SJCRH30 (cell line): ENCODE data around the gene RAB3IP. TPM values are rescaled to one million over a fixed set of nuclear protein-coding genes. Genes with fewer than 3 reads are reported as not detected.
"Not testable (repeated sequence)": the region's sequence is repeated elsewhere in the genome, so short reads cannot be mapped to it uniquely, and the experiment has no call there.

Experiments
- DNase-seq, 2 experiments: peaks; one replicate each; pipeline ENCODE4 v3.0.0-alpha.2; 2015 to 2020
- H3K27ac ChIP-seq: fragments of 250-450 bp; sonication (Bioruptor Pico); 2 replicates; pipeline ENCODE4 v1.5.1; 2020; ENCODE audit warnings: mild to moderate bottlenecking, moderate library complexity
- H3K27me3 ChIP-seq: fragments of 250-450 bp; sonication (Bioruptor Pico); 2 replicates; pipeline ENCODE4 v1.5.1; 2020; ENCODE audit warnings: mild to moderate bottlenecking, moderate library complexity
- H3K36me3 ChIP-seq: fragments of 250-450 bp; sonication (Bioruptor Pico); 2 replicates; pipeline ENCODE4 v1.5.1; 2020; ENCODE audit warnings: mild to moderate bottlenecking, moderate library complexity
- H3K4me1 ChIP-seq: fragments of 250-450 bp; sonication (Bioruptor Pico); 2 replicates; pipeline ENCODE4 v1.5.1; 2020; ENCODE audit warnings: mild to moderate bottlenecking, moderate library complexity
- H3K4me3 ChIP-seq: fragments of 250-450 bp; sonication (Bioruptor Pico); 2 replicates; pipeline ENCODE4 v1.5.1; 2020; ENCODE audit warnings: mild to moderate bottlenecking, moderate library complexity
- H3K9me3 ChIP-seq: fragments of 250-450 bp; sonication (Bioruptor Pico); replicated peaks from 2 replicates; pipeline ENCODE4 v1.5.1; 2020; ENCODE audit warnings: mild to moderate bottlenecking, moderate library complexity
- total RNA-seq: library from RNA; depleted of rRNA; stranded (reverse); fragments of >200 nt; shearing (Covaris generic); gene quantifications from 2 replicates; pipeline ENCODE4 v1.2.3, GENCODE V29; 2014

RAB3IP gene
- total RNA-seq, 1 experiment from 2014 or later = 10.4 TPM

DNA sequence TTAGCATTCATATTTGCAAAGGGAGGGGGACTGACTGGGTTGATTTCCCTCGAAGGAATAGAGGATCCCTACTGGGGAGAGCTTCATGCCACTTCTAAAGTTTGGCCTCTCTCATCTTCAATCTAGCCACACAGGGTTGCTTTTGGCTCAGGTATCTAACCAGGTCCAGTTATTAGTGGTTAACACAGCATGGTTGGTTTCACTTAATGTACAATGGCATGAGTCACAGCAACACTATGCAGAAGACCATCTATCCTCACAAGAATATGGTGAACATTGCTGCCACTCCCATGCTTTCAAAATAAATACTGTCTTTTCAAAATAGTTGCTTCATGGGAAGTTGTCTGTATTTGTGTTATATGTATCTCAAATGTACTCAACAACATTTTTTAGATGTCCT is 6.6 kb upstream of the RAB3IP start:
- H3K27ac ChIP-seq = no peak overlapping the region
- H3K9me3 ChIP-seq = no peaks in the 10 kb centered on the region; the same call in 1 of the 2 replicates
- no peak overlapping the region for H3K4me3 ChIP-seq
- H3K4me1 ChIP-seq = no peaks in the 10 kb centered on the region
- no peaks in the 10 kb centered on the region for H3K36me3 ChIP-seq
- no peaks in the 10 kb centered on the region for H3K27me3 ChIP-seq
- no peak for DNase-seq

DNA sequence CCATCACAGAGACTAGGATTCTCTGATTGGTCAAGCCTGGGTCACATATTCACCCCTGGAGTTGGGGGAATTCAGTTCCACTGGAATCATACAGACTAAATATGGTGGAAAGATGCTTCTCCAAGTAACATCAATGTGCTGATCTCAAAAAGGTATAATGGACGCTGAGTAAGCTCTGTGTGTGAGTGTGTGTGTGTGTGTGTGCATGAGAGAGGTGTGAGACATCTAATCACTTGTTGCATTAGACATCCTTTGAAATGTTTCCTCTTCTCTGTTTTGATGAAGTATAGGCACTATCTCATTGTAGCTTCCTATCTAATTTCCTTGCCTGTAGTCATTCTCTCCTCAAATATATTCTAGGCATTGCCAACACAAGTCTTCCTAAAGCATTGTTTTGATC is 5.0 kb upstream of the RAB3IP start:
- Histone ChIP-seq H3K4me1 (no peaks in the 10 kb centered on the region), H3K27ac (no peak overlapping the region), H3K9me3 (no peaks in the 10 kb centered on the region; the same call in 1 of the 2 replicates), H3K27me3 (no peaks in the 10 kb centered on the region), H3K36me3 (no peaks in the 10 kb centered on the region), H3K4me3 (no peak overlapping the region)
- no peak for DNase-seq

DNA sequence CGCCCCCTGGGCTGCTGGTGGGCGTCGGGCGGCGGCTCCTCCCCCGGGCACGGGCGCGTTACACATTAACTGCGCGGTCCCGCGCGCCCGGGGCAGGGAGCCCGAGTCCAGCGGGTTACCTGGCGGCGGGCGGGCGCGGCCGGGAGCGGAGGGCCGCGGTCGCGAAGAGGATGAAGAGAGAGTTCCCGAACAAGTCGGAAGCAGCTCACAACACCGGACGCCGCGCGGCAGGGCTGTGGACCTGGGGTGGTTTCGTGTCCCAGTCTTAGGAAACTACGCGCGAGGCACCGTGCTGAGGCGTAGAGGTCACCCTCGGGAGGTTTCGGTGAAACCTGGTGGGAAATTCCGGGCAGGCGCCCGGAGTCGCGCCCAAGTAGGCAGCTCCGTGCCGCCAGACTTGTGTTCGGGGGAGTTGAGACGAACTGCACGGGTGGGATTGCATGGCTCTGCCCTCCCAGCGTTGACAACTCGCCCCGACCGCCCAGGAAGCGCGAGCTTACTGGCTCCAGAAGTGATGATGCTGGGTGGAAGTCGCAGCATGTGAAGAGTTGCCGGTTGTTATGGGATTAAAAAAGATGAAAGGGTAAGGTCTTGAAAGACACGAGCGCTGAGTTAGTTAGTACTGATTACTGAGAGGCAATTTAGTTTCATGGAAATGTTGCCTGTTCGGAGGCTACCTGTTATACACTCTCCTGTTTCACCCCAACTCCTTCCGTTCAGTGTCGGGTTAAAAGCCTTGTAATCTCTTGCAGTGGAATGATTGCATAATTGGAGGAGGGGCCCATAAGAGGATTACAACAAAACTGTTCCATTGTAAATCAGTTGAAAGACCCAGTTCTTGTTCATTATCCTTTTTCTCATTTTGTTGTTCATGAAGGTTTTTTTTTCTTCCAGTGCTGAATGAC is 879 bp downstream of the RAB3IP start:
- H3K4me1 ChIP-seq = peaks cover 3% of the 10 kb centered on the region; the same call in 1 of the 2 replicates
- peak; percentile 53 to 62 for DNase-seq
- peak overlapping the region; percentile 95 for H3K4me3 ChIP-seq
- no peaks in the 10 kb centered on the region for H3K27me3 ChIP-seq
- no peak overlapping the region for H3K27ac ChIP-seq
- H3K9me3 ChIP-seq = no peaks in the 10 kb centered on the region
- no peaks in the 10 kb centered on the region for H3K36me3 ChIP-seq

DNA sequence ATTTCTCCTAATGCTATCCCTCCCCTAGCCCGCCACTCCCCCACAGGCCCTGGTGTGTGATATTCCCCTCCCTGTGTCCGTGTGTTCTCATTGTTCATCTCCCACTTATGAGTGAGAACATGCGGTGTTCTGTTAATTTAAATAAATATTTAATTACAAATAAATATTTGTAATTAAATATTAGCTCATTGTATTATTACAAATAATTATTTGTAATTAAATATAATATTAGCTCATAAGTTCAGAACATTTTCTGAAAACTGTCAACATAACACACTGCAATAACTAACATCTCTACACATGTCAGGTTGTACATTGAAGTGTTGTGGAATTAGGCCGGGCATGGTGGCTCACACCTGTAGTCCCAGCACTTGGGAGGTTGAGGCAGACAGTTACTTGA is 5.4 kb downstream of the RAB3IP start:
- no peaks in the 10 kb centered on the region for H3K27me3 ChIP-seq
- no peaks in the 10 kb centered on the region for H3K9me3 ChIP-seq
- peaks cover 3% of the 10 kb centered on the region; the same call in 1 of the 2 replicates for H3K4me1 ChIP-seq
- no peak overlapping the region for H3K4me3 ChIP-seq
- no peak overlapping the region for H3K27ac ChIP-seq
- no peaks in the 10 kb centered on the region for H3K36me3 ChIP-seq
- no peak for DNase-seq

DNA sequence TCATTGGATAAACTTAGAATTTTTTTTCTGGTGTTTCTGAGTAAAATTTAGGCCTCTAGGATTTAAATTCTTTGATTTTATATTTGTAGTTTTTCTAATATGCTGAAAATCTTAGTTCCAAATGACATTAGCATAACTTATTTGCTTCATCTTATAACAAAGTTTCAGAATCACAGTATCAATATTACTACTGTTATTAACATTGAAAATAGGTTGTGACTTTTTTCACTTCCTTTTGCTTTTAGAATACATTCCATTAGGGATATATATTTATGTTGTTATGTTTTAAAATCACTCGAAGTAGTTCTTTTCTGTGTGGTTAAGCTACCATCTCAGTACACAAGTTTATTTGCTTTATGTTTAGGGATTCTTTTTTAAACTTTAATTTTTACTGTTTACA is 12.8 kb downstream of the RAB3IP start:
- no peaks in the 10 kb centered on the region for H3K27me3 ChIP-seq
- no peaks in the 10 kb centered on the region for H3K36me3 ChIP-seq
- DNase-seq = no peak
- H3K4me1 ChIP-seq = no peaks in the 10 kb centered on the region
- H3K27ac ChIP-seq = no peak overlapping the region
- no peaks in the 10 kb centered on the region for H3K9me3 ChIP-seq
- H3K4me3 ChIP-seq = no peak overlapping the region

DNA sequence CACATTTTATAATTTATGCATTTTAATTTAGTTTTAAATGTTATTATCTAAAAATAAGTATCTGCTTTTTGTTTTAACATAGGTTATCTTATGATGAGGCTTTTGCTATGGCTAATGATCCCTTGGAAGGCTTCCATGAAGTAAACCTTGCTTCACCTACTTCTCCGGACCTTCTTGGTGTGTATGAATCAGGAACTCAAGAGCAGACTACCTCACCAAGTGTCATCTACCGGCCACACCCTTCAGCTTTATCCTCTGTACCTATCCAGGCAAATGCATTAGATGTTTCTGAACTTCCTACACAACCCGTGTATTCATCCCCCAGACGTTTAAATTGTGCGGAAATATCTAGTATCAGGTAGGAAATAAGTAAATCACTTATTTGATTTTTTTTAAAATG is 16.6 kb downstream of the RAB3IP start:
- Histone ChIP-seq H3K27ac (no peak overlapping the region), H3K9me3 (no peaks in the 10 kb centered on the region; the same call in none of the 2 replicates), H3K27me3 (no peaks in the 10 kb centered on the region), H3K4me3 (no peak overlapping the region), H3K36me3 (no peaks in the 10 kb centered on the region), H3K4me1 (no peaks in the 10 kb centered on the region)
- DNase-seq = no peak

DNA sequence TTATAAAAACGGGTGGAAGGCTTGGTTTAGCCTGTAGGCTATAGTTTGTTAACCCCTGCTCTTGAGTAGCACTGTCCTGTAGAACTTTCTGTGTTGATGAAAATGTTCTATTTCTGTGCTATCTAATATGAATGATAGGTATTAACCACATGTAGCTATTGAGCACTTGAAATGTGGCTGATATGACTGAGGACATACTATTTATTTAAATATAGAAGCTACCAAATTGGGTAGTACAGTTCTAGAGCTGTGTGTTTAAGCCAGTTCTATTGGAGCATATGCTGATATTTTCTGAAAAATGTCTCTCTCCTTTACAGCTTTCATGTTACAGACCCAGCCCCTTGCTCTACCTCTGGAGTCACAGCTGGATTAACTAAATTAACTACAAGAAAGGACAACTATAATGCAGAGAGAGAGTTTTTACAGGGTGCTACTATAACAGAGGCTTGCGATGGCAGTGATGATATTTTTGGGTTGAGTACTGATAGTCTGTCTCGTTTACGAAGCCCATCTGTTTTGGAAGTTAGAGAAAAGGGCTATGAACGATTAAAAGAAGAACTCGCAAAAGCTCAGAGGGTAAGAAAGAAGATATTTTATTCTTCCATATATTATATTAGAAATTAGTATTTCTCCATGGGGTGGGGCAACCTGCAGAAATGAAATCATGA is 17.6 kb downstream of the RAB3IP start:
- H3K27me3 ChIP-seq = no peaks in the 10 kb centered on the region
- H3K4me1 ChIP-seq = no peaks in the 10 kb centered on the region
- DNase-seq = no peak
- no peak overlapping the region for H3K27ac ChIP-seq
- no peak overlapping the region for H3K4me3 ChIP-seq
- no peaks in the 10 kb centered on the region for H3K36me3 ChIP-seq
- no peaks in the 10 kb centered on the region; the same call in none of the 2 replicates for H3K9me3 ChIP-seq

DNA sequence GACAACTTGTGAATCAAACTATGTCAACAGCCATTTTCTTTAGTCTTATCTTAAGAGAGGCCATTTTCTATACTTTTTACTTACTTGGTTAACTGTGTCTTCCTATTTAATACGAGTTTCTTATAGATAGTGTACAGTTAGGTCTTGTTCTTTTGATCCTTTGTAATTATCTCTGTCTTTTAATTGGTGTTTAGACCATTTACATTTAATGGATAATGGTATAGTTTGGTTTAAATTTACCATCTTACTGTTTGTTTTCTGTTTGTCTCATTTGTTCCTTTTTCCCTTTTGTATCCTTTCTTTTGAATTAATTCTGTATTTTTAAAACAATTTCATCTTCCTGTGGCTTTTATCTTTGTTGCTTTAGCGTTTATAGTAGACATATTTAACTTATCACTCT is 19.4 kb downstream of the RAB3IP start:
- no peaks in the 10 kb centered on the region for H3K36me3 ChIP-seq
- no peaks in the 10 kb centered on the region; the same call in none of the 2 replicates for H3K9me3 ChIP-seq
- DNase-seq = no peak
- H3K4me3 ChIP-seq = no peak overlapping the region
- no peak overlapping the region for H3K27ac ChIP-seq
- H3K4me1 ChIP-seq = no peaks in the 10 kb centered on the region
- H3K27me3 ChIP-seq = no peaks in the 10 kb centered on the region

DNA sequence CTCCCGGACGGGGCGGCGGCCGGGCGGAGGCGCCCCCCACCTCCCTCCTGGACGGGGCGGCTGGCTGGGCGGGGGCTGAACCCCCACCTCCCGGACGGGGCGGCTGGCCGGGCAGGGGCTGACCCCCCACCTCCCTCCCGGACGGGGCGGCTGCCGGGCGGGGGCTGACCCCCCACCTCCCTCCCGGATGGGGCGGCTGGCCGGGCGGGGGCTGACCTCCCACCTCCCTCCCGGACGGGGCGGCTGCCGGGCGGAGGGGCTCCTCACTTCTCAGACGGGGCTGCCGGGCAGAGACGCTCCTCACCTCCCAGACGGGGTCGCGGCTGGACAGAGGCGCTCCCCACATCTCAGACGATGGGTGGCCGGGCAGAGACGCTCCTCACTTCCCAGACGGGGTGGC is 20.9 kb downstream of the RAB3IP start:
- not testable (repeated sequence) for H3K36me3 ChIP-seq, H3K9me3 ChIP-seq, H3K4me1 ChIP-seq, H3K27ac ChIP-seq, H3K4me3 ChIP-seq, H3K27me3 ChIP-seq, DNase-seq

DNA sequence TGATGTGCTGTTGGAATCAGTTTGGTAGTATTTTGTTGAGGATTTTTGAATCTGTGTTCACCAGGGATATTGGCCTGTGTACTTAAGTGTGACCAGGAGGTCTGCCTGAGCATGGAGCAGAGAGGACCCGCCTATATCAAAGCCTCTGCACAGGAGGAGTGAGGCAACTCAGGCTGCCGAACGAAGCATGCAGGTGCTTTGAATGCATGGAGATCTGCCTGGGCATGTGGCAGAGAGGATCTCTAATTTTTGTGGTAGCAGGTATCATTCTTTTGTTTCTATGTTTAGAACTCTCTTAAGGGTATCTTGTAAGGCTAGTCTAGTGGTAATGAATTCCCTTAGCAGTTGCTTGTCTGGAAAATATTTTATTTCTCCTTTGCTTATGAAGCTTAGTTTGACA is 26.9 kb downstream of the RAB3IP start:
- H3K36me3 ChIP-seq = no peaks in the 10 kb centered on the region
- H3K9me3 ChIP-seq = no peaks in the 10 kb centered on the region; the same call in 1 of the 2 replicates
- H3K27ac ChIP-seq = no peak overlapping the region
- no peak for DNase-seq
- H3K4me3 ChIP-seq = no peak overlapping the region
- H3K27me3 ChIP-seq = no peaks in the 10 kb centered on the region
- no peaks in the 10 kb centered on the region for H3K4me1 ChIP-seq

DNA sequence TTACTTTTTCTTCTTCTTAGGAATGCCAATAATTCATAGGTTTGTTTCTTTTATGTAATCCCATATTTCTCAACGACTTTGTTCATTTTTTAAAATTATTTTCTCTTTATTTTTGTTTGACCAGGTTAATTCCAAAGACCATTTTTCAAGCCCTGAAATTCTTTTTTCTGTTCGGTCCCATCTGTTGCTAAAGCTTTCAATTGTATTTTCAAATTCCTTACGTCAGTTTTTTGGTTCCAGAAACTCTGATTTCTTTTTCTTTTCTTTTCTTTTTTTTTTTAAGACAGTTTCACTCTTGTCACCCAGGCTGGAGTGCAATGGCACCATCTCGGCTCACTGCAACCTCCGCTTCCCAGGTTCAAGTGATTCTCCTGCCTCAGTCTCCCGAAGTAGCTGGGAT is 27.6 kb downstream of the RAB3IP start:
- no peaks in the 10 kb centered on the region; the same call in 1 of the 2 replicates for H3K9me3 ChIP-seq
- no peaks in the 10 kb centered on the region for H3K36me3 ChIP-seq
- H3K27ac ChIP-seq = no peak overlapping the region
- DNase-seq = no peak
- no peaks in the 10 kb centered on the region for H3K27me3 ChIP-seq
- no peaks in the 10 kb centered on the region for H3K4me1 ChIP-seq
- no peak overlapping the region for H3K4me3 ChIP-seq

DNA sequence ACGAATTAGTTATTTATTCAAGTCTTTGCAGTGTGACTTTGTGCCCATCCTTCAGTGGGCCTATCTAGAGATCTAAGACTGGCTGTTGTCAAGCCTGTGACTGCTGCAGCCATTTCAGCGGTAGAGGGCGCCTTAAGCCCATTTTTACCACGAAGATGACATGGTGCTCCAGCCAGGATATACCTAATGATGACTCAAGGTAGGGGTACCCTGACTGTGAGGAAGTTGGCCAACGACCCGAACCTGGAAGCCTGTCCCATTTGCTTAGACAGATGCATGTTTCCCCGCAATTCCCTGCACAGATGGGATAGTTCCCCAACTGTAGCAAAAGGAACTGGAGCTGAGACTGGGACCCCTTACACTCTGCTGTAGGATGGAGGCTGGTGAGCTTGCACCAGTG is 41.3 kb downstream of the RAB3IP start:
- Histone ChIP-seq H3K9me3 (no peaks in the 10 kb centered on the region), H3K36me3 (no peaks in the 10 kb centered on the region), H3K4me3 (no peak overlapping the region), H3K27me3 (no peaks in the 10 kb centered on the region), H3K27ac (no peak overlapping the region), H3K4me1 (no peaks in the 10 kb centered on the region)
- peak; percentile 17 to 44 for DNase-seq

DNA sequence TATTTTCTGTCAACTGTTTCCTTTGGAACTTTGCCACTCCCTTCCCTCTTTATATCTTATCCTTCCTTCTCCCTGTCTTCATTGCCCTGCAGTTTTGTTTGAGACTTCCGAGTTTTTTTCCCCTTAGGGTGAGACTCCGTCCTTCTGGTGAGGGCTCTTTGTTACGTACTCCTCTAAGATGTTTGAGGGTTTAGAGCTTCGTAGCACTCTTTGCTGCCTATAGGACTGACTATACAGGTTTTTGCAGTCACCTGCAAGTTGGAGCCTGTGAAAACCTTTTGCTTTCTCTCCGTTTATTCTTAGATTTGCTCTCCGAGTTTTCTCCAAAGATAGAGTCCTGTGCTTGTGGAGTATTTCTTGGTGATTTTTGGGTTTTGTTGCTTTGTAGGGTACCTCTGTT is 44.7 kb downstream of the RAB3IP start:
- no peak overlapping the region for H3K4me3 ChIP-seq
- no peaks in the 10 kb centered on the region for H3K27me3 ChIP-seq
- DNase-seq = no peak
- H3K9me3 ChIP-seq = no peaks in the 10 kb centered on the region
- H3K4me1 ChIP-seq = no peaks in the 10 kb centered on the region
- no peak overlapping the region for H3K27ac ChIP-seq
- H3K36me3 ChIP-seq = no peaks in the 10 kb centered on the region

DNA sequence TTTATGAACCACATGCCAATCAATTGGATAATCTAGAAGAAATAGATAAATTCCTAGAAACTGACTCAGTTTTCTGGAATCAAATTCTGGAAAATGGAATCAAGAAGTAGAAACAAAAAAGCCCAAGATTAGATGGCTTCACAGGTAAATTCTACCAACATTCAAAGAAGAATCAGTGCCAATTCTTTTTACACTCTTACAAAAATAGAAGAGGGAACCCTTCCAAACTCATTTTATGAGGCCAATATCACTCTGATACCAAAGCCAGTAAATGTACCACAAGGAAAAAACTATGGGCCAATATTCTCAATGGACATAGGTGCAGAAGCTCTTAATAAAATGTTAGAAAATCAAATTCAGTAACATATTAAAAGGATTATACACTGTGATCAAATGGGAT is 50.7 kb downstream of the RAB3IP start:
- Histone ChIP-seq H3K4me3 (no peak overlapping the region), H3K9me3 (0 out of 2 replicates have a peak, but pooled peaks cover 2% of the 10 kb centered on the region), H3K27ac (no peak overlapping the region), H3K4me1 (no peaks in the 10 kb centered on the region), H3K27me3 (no peaks in the 10 kb centered on the region), H3K36me3 (no peaks in the 10 kb centered on the region)
- no peak for DNase-seq

DNA sequence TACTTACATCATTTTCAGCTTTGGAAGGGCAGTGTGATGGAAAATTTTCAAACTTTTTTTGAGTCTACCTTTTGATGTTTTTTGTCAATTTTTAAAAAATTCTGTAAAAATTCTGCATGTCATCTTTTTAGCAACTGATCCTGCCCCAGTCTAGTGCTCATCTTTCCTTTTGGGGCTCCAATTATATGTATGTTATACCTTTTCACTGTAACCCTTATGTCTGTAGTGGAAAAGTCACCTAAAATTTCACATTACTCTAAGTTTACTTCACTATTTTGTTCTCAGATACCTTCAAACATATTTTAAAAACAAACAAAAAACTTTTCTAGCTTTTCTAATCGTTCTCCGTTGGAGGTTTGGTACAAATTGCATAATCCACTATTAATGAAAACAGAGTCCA is 53.9 kb downstream of the RAB3IP start:
- DNase-seq = no peak
- Histone ChIP-seq H3K4me1 (no peaks in the 10 kb centered on the region), H3K27ac (no peak overlapping the region), H3K27me3 (no peaks in the 10 kb centered on the region), H3K9me3 (0 out of 2 replicates have a peak, but pooled peaks cover 2% of the 10 kb centered on the region), H3K36me3 (peaks cover 3% of the 10 kb centered on the region; the same call in 1 of the 2 replicates), H3K4me3 (no peak overlapping the region)
